Endothelial cell of umbilical vein (primary cell): ENCODE data around the gene ANKRD33B. TPM values are rescaled to one million over a fixed set of nuclear protein-coding genes. Genes with fewer than 3 reads are reported as not detected.

Experiments
- BruUV-seq: library from RNA; stranded (reverse); fragments of 400-500 nt; replicated peaks from 2 replicates; lab custom pipeline; 2021; lab: Mats Ljungman, UMichigan
- CTCF ChIA-PET: fragments of 300-600, 350-600 bp; sonication (Branson Sonifier 250); formaldehyde crosslinking; loops from one replicate; lab custom pipeline; 2021; ENCODE audit warnings: antibody characterized with exemption, inconsistent platforms; lab: Charles Lee
- POLR2A ChIA-PET: fragments of 300-600, 350-600 bp; sonication (Branson Sonifier 250); formaldehyde crosslinking; loops from one replicate; lab custom pipeline; 2021; ENCODE audit warnings: antibody characterized with exemption, inconsistent platforms; lab: Charles Lee
- DNase-seq: peaks from one replicate; pipeline ENCODE4 v3.0.0-alpha.2; 2011; ENCODE audit warnings: low read depth, low spot score
- FAIRE-seq: peaks from 2 replicates; lab custom pipeline; 2011; peaks lifted over from hg19 to GRCh38; lab: Jason Lieb, UNC
- H2AFZ ChIP-seq: 2 replicates; pipeline ENCODE4 v1.6.0; 2012; ENCODE audit warnings: low read depth, low read length, control low read depth, inconsistent platforms
- H3K27ac ChIP-seq: 2 replicates; pipeline ENCODE4 v1.5.1; 2011; ENCODE audit warnings: low read depth, mild to moderate bottlenecking, control low read depth, low read length, moderate library complexity; ENCODE audit not compliant: insufficient read depth
- H3K27me3 ChIP-seq, 2 experiments: 2 replicates each; pipeline versions ENCODE4 v1.6.0 to v1.6.1; 2011; ENCODE audit warnings: low read length in 2 of 2, mixed read lengths in 1 of 2; ENCODE audit not compliant: control insufficient read depth in 2 of 2, insufficient read depth in 2 of 2
- H3K36me3 ChIP-seq, 2 experiments: 2 replicates in 1 of 2; 3 replicates in 1 of 2; pipeline ENCODE4 v1.5.1; 2011; ENCODE audit warnings: low read length in 2 of 2, mild to moderate bottlenecking in 1 of 2, moderate library complexity in 1 of 2; ENCODE audit not compliant: control insufficient read depth in 2 of 2, insufficient read depth in 2 of 2; ENCODE audit errors: extremely low read depth in 1 of 2
- H3K4me1 ChIP-seq: 3 replicates; pipeline ENCODE4 v1.5.1; 2011; ENCODE audit warnings: mild to moderate bottlenecking, low read length; ENCODE audit not compliant: control insufficient read depth, insufficient read depth; ENCODE audit errors: extremely low read depth
- H3K4me2 ChIP-seq: 2 replicates; pipeline ENCODE4 v1.6.1; 2011; ENCODE audit warnings: low read length, control low read depth, mixed read lengths; ENCODE audit not compliant: insufficient read depth
- H3K4me3 ChIP-seq, 3 experiments: fragments of 200-600 bp in 1 of 3; sonication (generic), shearing (Covaris generic) in 1 of 3; replicated peaks in 1 of 3; 2 replicates each; pipeline ENCODE4 v1.5.1; 2011 to 2016; ENCODE audit warnings: control low read depth in 3 of 3, low read length in 3 of 3, mild to moderate bottlenecking in 2 of 3, inconsistent platforms in 1 of 3, low read depth in 1 of 3, moderate library complexity in 1 of 3; ENCODE audit not compliant: insufficient read depth in 1 of 3
- H3K79me2 ChIP-seq: 2 replicates; pipeline ENCODE4 v1.6.0; 2012; ENCODE audit warnings: low read length, inconsistent platforms; ENCODE audit not compliant: control insufficient read depth, insufficient read depth
- H3K9ac ChIP-seq: replicated peaks from 2 replicates; pipeline ENCODE3; 2011; ENCODE audit warnings: low read length, control low read depth; ENCODE audit not compliant: insufficient read depth; ENCODE audit errors: extremely low read depth
- H3K9me1 ChIP-seq: replicated peaks from 3 replicates; pipeline ENCODE4 v1.6.0; 2011; ENCODE audit warnings: mild to moderate bottlenecking, low read length; ENCODE audit not compliant: control insufficient read depth, insufficient read depth; ENCODE audit errors: extremely low read depth
- H3K9me3 ChIP-seq: replicated peaks from 2 replicates; pipeline ENCODE4 v1.5.1; 2012; ENCODE audit warnings: low read length, inconsistent platforms; ENCODE audit not compliant: control insufficient read depth, insufficient read depth
- H4K20me1 ChIP-seq: replicated peaks from 2 replicates; pipeline ENCODE3; 2011; ENCODE audit warnings: mild to moderate bottlenecking, low read length; ENCODE audit not compliant: control insufficient read depth, insufficient read depth; ENCODE audit errors: extremely low read depth
- EZH2 ChIP-seq: IDR thresholded peaks from 2 replicates; pipeline ENCODE4 v1.6.1; 2012; ENCODE audit warnings: borderline replicate concordance, low read depth, mild to moderate bottlenecking, moderate library complexity, low read length, inconsistent platforms; ENCODE audit not compliant: severe bottlenecking
- FOS ChIP-seq: IDR thresholded peaks from 2 replicates; pipeline ENCODE4 v1.6.1; 2011; ENCODE audit warnings: mild to moderate bottlenecking, low read length, moderate library complexity, borderline replicate concordance; ENCODE audit not compliant: insufficient read depth
- GATA2 ChIP-seq: IDR thresholded peaks from 2 replicates; pipeline ENCODE4 v1.7.0; 2011; ENCODE audit warnings: low read depth, mild to moderate bottlenecking, moderate library complexity, mixed read lengths, low read length; ENCODE audit not compliant: insufficient read length, insufficient read depth
- JUN ChIP-seq: IDR thresholded peaks from 2 replicates; pipeline ENCODE4 v1.6.1; 2011; ENCODE audit warnings: borderline replicate concordance, low read depth; ENCODE audit not compliant: insufficient read length, insufficient read depth
- MYC ChIP-seq: IDR thresholded peaks from one replicate; pipeline ENCODE4 v1.6.1; 2011; ENCODE audit warnings: mild to moderate bottlenecking, low read depth, low read length
- POLR2A ChIP-seq: IDR thresholded peaks from 2 replicates; pipeline ENCODE4 v1.6.1; 2012; ENCODE audit warnings: low read depth, mild to moderate bottlenecking, control low read depth, low read length
- POLR2AphosphoS5 ChIP-seq: IDR thresholded peaks from 2 replicates; pipeline ENCODE4 v1.6.1; 2012; ENCODE audit warnings: low read depth, mild to moderate bottlenecking, control low read depth, low read length, moderate library complexity; ENCODE audit not compliant: insufficient read depth
- dilution Hi-C: fragments of 300-500 bp; cut with MboI; formaldehyde crosslinking; loops from one replicate; pipeline ENCODE4 v1.15.0; 2019; ENCODE audit warnings: low sequenced_read_pairs; ENCODE audit not compliant: extremely low pct_ligation_motif_present
- intact Hi-C: fragments of 100-400 bp; cut with micrococcal nuclease; formaldehyde crosslinking; loops from one replicate; pipeline ENCODE4 v1.10.0; 2022
- polyA plus RNA-seq, 4 experiments: library from polyadenylated mRNA; depleted of rRNA in 3 of 4; stranded (reverse) in 3 of 4; unstranded in 1 of 4; fragments of >200 nt; gene quantifications; 2 replicates each; pipeline versions ENCODE4 v1.2.1 to v1.2.3, GENCODE V29; 2011 to 2012; ENCODE audit warnings: missing spikeins in 1 of 4
- total RNA-seq: library from RNA; stranded (reverse); gene quantifications from 2 replicates; pipeline ENCODE4 v1.2.3, GENCODE V29; 2021
- TF ChIP-seq, protein P1 (sequence below): IDR thresholded peaks from 2 replicates; pipeline ENCODE4 v1.6.1; 2011; ENCODE audit not compliant: insufficient read depth, insufficient read length
- TF ChIP-seq, protein P2 (sequence below), 2 donors: IDR thresholded peaks; 1 replicate in 1 of 2; 2 replicates in 1 of 2; pipeline ENCODE4 v1.5.1; 2011; ENCODE audit warnings: low read length in 2 of 2, mild to moderate bottlenecking in 2 of 2, moderate library complexity in 2 of 2, control low read depth in 1 of 2, inconsistent platforms in 1 of 2, low read depth in 1 of 2; ENCODE audit not compliant: insufficient read depth in 1 of 2; ENCODE audit errors: extremely low read depth in 1 of 2

Gene ANKRD33B
- total and polyA plus RNA-seq, 2 donors (not counting 3 experiments of a cell fraction or from before 2014, with no cell fraction given): 2.4 to 5.4 TPM

DNA sequence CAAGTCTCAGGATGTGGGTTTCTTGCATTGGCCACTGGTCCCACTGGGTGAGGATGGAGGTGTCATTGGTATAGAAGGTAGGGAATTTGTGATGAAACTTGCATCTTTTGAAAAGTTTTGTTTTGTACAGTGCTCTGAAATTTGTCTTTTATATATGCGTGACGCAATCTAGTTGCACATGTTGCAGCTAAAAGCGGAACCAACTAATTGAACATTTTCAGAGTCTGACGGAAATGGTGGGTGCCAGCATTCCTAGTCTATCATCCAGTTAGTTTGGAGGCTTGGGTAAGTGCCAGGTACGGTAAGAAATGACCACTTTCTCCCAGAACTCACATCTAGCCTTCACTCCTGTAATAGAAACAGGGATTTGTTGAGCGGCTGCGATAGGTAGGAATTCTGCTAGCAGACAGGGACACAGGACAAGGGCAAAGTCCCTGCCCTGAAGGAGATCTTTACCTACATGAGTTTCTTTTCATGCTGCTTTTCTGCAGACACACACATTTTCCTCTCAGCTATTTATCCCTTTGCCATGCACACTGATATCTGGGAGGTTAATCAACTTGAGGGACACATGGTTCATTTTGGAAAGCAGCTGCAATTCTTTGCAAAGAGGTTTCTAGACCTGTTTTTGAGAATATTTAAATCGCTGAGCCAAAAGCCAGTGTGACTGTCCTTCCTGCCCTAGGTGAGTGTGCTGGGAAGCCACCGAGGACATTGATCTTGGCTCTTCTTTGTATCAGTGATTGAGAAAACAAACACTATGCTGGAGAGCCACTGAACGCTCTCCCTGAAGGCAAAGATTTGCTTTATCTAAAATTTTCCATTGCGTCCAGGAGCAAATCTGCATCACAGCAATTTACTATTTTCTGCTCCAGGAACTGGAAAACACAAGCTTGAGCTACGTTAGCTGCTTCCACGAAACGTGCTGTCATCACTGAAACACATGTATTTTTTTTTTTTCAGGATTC, 107.5 kb downstream of the ANKRD33B start:
- Histone ChIP-seq H3K4me2 (no peak overlapping the region), H3K4me3 (no peak overlapping the region), H3K27me3 (peaks cover 4 to 7% of the 10 kb centered on the region in 2 experiments), H2AFZ (no peak overlapping the region), H3K9ac (no peak overlapping the region), H4K20me1 (no peaks in the 10 kb centered on the region), H3K36me3 (no peaks in the 10 kb centered on the region), H3K9me1 (no peaks in the 10 kb centered on the region), H3K4me1 (no peaks in the 10 kb centered on the region), H3K27ac (no peak overlapping the region), H3K79me2 (no peaks in the 10 kb centered on the region), H3K9me3 (no peaks in the 10 kb centered on the region)
- intact Hi-C loops: no loop called here
- TF ChIP-seq, protein P1, sequence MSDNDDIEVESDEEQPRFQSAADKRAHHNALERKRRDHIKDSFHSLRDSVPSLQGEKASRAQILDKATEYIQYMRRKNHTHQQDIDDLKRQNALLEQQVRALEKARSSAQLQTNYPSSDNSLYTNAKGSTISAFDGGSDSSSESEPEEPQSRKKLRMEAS: no peak
- no peak for TF ChIP-seq GATA2
- no TSS peak for BruUV-seq
- DNase-seq (no peak), FAIRE-seq (no peak)
- ChIA-PET CTCF (no interaction called here), POLR2A (no interaction called here)
- dilution Hi-C loops: no loop called here

DNA sequence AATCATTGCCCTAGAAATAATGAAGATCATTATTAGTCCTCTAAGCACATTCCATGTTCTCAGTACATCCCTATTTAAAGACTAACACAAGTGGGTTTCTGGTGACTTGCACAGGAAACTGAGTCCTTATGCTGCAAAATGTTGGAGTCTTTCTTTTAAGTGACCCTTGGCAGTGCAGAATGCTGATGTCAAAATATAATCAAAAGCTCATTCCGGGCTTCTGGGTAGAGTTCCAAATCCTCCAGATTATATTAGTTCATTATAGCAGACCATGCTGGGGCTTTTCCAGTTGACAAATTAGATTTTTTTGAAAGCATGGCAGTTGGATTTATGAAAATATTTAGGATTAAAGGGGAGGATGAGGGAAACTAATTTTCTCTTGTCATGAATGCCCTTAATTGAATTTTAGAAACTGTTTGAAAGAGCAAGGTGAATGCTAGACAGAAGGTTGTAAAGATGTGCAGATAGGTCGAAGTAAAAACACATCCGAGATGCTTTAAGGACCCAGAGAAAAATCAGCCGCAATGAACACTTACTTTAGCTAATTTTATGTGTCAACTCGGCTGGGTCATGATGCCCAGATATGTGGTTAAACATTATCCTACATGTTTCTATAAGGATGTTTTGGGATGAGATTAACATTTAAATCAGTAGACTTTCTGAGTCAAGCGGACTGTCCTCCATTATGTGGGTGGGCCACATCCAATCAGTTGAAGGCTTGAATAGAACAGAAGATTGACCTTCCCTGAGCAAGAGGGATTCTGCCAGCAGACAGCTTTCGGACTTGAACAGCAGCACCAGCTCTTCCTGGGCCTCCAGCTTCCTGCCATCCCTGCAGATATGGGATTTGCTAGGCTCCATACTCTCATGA, 108.5 kb downstream of the ANKRD33B start:
- POLR2A ChIA-PET: no interaction called here
- FAIRE-seq: no peak
- dilution Hi-C loops: no loop called here

More for the DNA sequence above, 108.5 kb downstream of the ANKRD33B start:
- H3K79me2 ChIP-seq: no peaks in the 10 kb centered on the region
- no peak overlapping the region for H3K9ac ChIP-seq
- H3K4me1 ChIP-seq: no peaks in the 10 kb centered on the region
- intact Hi-C loops: no loop called here
- no peak overlapping the region for H3K4me2 ChIP-seq
- H3K27me3 ChIP-seq: peaks cover 4 to 7% of the 10 kb centered on the region in 2 experiments
- H2AFZ ChIP-seq: no peak overlapping the region
- BruUV-seq: no TSS peak
- no peaks in the 10 kb centered on the region for H4K20me1 ChIP-seq
- no peak overlapping the region for H3K4me3 ChIP-seq
- CTCF ChIA-PET: no interaction called here
- no peaks in the 10 kb centered on the region for H3K36me3 ChIP-seq
- no peak for DNase-seq
- TF ChIP-seq GATA2 (no peak), JUN (no peak), POLR2A (no peak), POLR2AphosphoS5 (no peak), EZH2 (no peak), MYC (no peak), FOS (no peak)
- TF ChIP-seq, protein P2, sequence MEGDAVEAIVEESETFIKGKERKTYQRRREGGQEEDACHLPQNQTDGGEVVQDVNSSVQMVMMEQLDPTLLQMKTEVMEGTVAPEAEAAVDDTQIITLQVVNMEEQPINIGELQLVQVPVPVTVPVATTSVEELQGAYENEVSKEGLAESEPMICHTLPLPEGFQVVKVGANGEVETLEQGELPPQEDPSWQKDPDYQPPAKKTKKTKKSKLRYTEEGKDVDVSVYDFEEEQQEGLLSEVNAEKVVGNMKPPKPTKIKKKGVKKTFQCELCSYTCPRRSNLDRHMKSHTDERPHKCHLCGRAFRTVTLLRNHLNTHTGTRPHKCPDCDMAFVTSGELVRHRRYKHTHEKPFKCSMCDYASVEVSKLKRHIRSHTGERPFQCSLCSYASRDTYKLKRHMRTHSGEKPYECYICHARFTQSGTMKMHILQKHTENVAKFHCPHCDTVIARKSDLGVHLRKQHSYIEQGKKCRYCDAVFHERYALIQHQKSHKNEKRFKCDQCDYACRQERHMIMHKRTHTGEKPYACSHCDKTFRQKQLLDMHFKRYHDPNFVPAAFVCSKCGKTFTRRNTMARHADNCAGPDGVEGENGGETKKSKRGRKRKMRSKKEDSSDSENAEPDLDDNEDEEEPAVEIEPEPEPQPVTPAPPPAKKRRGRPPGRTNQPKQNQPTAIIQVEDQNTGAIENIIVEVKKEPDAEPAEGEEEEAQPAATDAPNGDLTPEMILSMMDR (IDR thresholded peaks at IDR 0.05; ENCODE audit: extremely low read depth in 1 of 2, insufficient read depth in 1 of 2, low read depth in 1 of 2, low read length in 2 of 2): no peak
- TF ChIP-seq, protein P1: no peak
- H3K9me1 ChIP-seq: no peaks in the 10 kb centered on the region
- no peaks in the 10 kb centered on the region for H3K9me3 ChIP-seq
- no peak overlapping the region for H3K27ac ChIP-seq
